Measurements from ENCODE around the gene FAM107A. TPM values are rescaled to one million over a fixed set of nuclear protein-coding genes. Genes with fewer than 3 reads are reported as not detected.
"Not testable (repeated sequence)": the region's sequence is repeated elsewhere in the genome, so short reads cannot be mapped to it uniquely, and the experiment has no call there.

The FAM107A gene
- total RNA-seq, 5 donors from 2014 or later (not counting 1 experiment from before 2014, with no cell fraction given), result 0.09 TPM; not detected in 4

DNA sequence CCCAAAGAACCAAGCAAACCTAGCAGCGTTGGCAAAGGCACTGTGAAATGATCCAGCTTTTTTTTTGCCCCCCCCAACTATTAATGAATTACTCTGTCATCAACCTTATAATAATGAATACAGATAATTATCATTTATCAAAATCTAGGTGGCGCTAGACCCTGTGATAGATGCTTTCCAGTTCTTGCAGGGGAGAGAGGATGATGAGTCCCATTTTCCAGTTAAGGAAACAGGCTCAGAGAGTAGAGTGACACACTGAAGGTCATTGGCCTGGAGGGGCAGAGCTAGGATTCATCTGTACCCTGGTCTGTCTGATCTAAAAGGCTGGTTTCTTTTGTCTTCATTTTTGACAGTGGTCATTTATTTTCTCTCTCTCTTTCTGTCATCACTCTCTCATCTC, 45.2 kb downstream of the FAM107A start:
- WGBS (ENCODE audit: insufficient coverage), result no CpG with 5 or more reads among the region's 2 CpGs
- ATAC-seq (replicated peaks in 1 of 4) (no peak), DNase-seq (no peak)
- no peak overlapping the region for H3K4me3 ChIP-seq (ENCODE audit: control insufficient read depth in 1 of 2, extremely low read depth in 1 of 2, low read length in 1 of 2)
- peaks cover 6 to 10% (median 7%) of the 10 kb centered on the region in 3 donors for H3K4me1 Mint-ChIP-seq
- H3K4me1 ChIP-seq (ENCODE audit: control insufficient read depth in 1 of 2, extremely low read depth in 1 of 2, insufficient read depth in 2 of 2, low read length in 2 of 2), result peaks cover 0 to 7% of the 10 kb centered on the region in 2 experiments
- no peak overlapping the region for H3K4me3 Mint-ChIP-seq
- no peaks in the 10 kb centered on the region for H3K27me3 Mint-ChIP-seq
- H3K27ac Mint-ChIP-seq, result no peak overlapping the region
- no peaks in the 10 kb centered on the region for H3K9me3 ChIP-seq
- CTCF ChIA-PET, result interaction anchor here (0.5 to 0.8 kb wide), 3 partner anchors 210 to 821 kb away, joined by 3 to 4 read pairs (median 3); no protein-coding TSS in a partner anchor
- no peaks in the 10 kb centered on the region for H3K27me3 ChIP-seq (replicated peaks in 1 of 2; ENCODE audit: control insufficient read depth in 2 of 2, extremely low read depth in 1 of 2, insufficient read depth in 2 of 2, low read length in 1 of 2)
- no peaks in the 10 kb centered on the region for H3K9me3 Mint-ChIP-seq
- H3K36me3 Mint-ChIP-seq, result no peaks in the 10 kb centered on the region
- POLR2A ChIA-PET, result no interaction called here
- H3K36me3 ChIP-seq (ENCODE audit: control insufficient read depth in 2 of 2, extremely low read depth in 1 of 2, insufficient read depth in 1 of 2, low read length in 1 of 2), result peaks cover 0 to 2% of the 10 kb centered on the region in 2 donors
- H3K27ac ChIP-seq (ENCODE audit: low read length), result no peak overlapping the region

DNA sequence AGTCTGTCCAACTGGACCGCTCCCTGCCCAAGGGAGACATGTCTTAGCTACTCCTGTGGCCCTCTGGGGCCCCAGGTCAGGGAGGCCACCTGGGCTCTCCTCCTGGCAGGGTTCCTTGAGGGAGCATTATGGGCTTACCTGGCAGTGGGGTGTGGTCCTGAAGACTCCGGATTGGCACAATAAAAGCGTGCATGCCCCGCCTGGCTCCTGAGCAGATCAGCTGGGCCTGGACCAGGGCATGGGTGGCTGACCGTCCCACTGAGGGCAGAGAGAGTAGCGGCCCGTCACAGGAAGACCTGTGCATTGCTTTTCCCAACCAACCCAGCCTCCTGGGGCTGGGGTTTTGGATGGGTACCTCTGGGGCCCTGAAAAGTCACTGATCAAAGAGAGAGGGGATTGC, 45.6 kb downstream of the FAM107A start:
- Histone ChIP-seq H3K9me3 (no peaks in the 10 kb centered on the region), H3K36me3 (ENCODE audit: control insufficient read depth in 2 of 2, extremely low read depth in 1 of 2, insufficient read depth in 1 of 2, low read length in 1 of 2) (peaks cover 0 to 2% of the 10 kb centered on the region in 2 donors), H3K4me1 (ENCODE audit: control insufficient read depth in 1 of 2, extremely low read depth in 1 of 2, insufficient read depth in 2 of 2, low read length in 2 of 2) (peaks cover 0 to 7% of the 10 kb centered on the region in 2 experiments), H3K27ac (ENCODE audit: low read length) (no peak overlapping the region), H3K27me3 (replicated peaks in 1 of 2; ENCODE audit: control insufficient read depth in 2 of 2, extremely low read depth in 1 of 2, insufficient read depth in 2 of 2, low read length in 1 of 2) (no peaks in the 10 kb centered on the region), H3K4me3 (ENCODE audit: control insufficient read depth in 1 of 2, extremely low read depth in 1 of 2, low read length in 1 of 2) (no peak overlapping the region)
- Mint-ChIP-seq H3K4me1 (peaks cover 6 to 10% (median 7%) of the 10 kb centered on the region in 3 donors), H3K36me3 (no peaks in the 10 kb centered on the region), H3K27me3 (no peaks in the 10 kb centered on the region), H3K27ac (no peak overlapping the region), H3K9me3 (no peaks in the 10 kb centered on the region), H3K4me3 (no peak overlapping the region)
- no peak for ATAC-seq (replicated peaks in 1 of 4)
- POLR2A ChIA-PET, result no interaction called here
- WGBS (ENCODE audit: insufficient coverage), result 100% methylated on average over 5 of the region's 7 CpGs
- no peak for DNase-seq
- CTCF ChIA-PET, result interaction anchor here (0.5 to 0.8 kb wide), 4 partner anchors 37 to 822 kb away, joined by 3 to 4 read pairs (median 4); no protein-coding TSS in a partner anchor

DNA sequence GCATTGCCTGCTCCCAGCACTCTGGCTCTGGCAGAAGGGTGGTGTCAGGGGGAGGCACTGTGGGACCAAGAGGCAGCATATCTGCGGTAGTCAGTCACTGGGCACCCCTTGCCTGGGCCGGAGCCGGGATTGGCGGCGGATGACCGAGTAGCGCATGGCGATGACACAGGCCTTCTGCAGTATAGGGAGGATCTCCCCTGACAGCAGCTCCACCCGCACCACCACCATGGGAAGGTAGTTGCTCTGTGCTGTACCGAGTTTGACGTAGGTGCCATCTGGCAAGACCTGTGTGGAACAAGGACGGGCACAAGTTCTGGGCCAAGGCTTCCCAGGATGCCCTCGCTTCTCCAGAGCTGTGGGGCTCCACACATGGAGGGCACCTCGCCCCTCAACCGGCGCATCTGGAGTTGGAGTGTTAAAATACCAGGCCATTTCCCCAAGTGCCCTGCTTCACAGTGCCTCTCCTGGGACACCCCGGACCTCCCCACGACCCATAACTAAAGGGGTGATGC, 46.8 kb downstream of the FAM107A start:
- WGBS (ENCODE audit: insufficient coverage), result 89% methylated on average over 17 of the region's 18 CpGs
- no peak overlapping the region for H3K27ac Mint-ChIP-seq
- no peak overlapping the region for H3K27ac ChIP-seq (ENCODE audit: low read length)
- ATAC-seq (replicated peaks in 1 of 4) (no peak), DNase-seq (no peak)
- peaks cover 0 to 7% of the 10 kb centered on the region in 2 experiments for H3K4me1 ChIP-seq (ENCODE audit: control insufficient read depth in 1 of 2, extremely low read depth in 1 of 2, insufficient read depth in 2 of 2, low read length in 2 of 2)
- H3K4me1 Mint-ChIP-seq, result peaks cover 6 to 10% (median 7%) of the 10 kb centered on the region in 3 donors
- no peak overlapping the region for H3K4me3 Mint-ChIP-seq
- ChIA-PET POLR2A (no interaction called here), CTCF (no interaction called here)
- no peaks in the 10 kb centered on the region for H3K27me3 Mint-ChIP-seq
- H3K9me3 ChIP-seq, result no peaks in the 10 kb centered on the region
- H3K27me3 ChIP-seq (replicated peaks in 1 of 2; ENCODE audit: control insufficient read depth in 2 of 2, extremely low read depth in 1 of 2, insufficient read depth in 2 of 2, low read length in 1 of 2), result peaks cover 0 to 2% of the 10 kb centered on the region in 2 experiments
- no peak overlapping the region for H3K4me3 ChIP-seq (ENCODE audit: control insufficient read depth in 1 of 2, extremely low read depth in 1 of 2, low read length in 1 of 2)
- H3K36me3 ChIP-seq (ENCODE audit: control insufficient read depth in 2 of 2, extremely low read depth in 1 of 2, insufficient read depth in 1 of 2, low read length in 1 of 2), result peaks cover 0 to 2% of the 10 kb centered on the region in 2 donors
- H3K9me3 Mint-ChIP-seq, result no peaks in the 10 kb centered on the region
- H3K36me3 Mint-ChIP-seq, result no peaks in the 10 kb centered on the region

DNA sequence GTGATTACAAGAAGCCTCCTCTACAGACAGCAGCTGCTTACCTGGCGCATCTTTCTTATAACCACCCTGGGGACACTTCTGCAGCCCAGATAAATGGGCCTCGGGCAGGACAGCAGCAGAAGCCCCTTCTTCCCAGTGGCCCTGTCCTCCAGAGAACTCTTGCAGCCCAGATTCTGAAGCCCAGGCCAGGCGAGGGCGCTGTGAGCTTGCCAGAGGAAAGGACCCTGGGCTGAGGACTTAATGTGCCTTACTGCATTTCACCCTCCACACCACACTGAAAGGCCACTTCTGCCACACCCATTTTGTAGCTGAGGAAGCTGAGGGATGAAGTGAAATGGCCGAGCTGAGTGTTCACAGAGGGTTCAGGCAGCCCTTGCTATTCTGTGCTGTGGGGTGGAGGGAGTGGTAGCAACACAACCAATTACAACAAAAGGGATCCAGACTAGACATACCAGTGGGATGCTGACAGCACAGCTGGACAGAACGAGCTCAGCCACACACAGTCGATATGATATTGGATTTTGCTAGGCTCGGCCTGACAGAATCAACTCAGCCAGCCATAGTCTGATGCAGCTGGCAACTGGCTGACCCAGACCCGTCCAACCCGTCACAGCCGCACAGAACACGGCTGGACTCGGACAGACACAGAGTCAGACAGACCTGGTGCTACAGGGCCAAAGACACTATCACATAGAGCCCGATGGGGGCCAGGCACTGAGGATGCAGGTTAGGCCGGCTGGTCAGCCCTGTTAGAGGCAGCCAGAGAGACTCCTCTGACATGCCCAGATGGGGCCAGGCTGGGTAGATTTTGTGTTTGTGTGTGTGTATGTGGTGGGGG, 47.5 kb downstream of the FAM107A start:
- H3K4me1 ChIP-seq (ENCODE audit: control insufficient read depth in 1 of 2, extremely low read depth in 1 of 2, insufficient read depth in 2 of 2, low read length in 2 of 2), result peaks cover 0 to 7% of the 10 kb centered on the region in 2 experiments
- Mint-ChIP-seq H3K27me3 (no peaks in the 10 kb centered on the region), H3K27ac (no peak overlapping the region), H3K4me3 (no peak overlapping the region), H3K9me3 (no peaks in the 10 kb centered on the region), H3K4me1 (peaks cover 6 to 10% (median 7%) of the 10 kb centered on the region in 3 donors), H3K36me3 (no peaks in the 10 kb centered on the region)
- ChIA-PET CTCF (interaction anchor here in 1 of 2 donors (1.5 kb wide), 1 partner anchor 342 kb away, joined by 3 read pairs; no protein-coding TSS in a partner anchor), POLR2A (no interaction called here)
- no peak overlapping the region for H3K4me3 ChIP-seq (ENCODE audit: control insufficient read depth in 1 of 2, extremely low read depth in 1 of 2, low read length in 1 of 2)
- no peak overlapping the region for H3K27ac ChIP-seq (ENCODE audit: low read length)
- ATAC-seq (replicated peaks in 1 of 4) (no peak), DNase-seq (no peak)
- peaks cover 0 to 2% of the 10 kb centered on the region in 2 experiments for H3K27me3 ChIP-seq (replicated peaks in 1 of 2; ENCODE audit: control insufficient read depth in 2 of 2, extremely low read depth in 1 of 2, insufficient read depth in 2 of 2, low read length in 1 of 2)
- 86% methylated on average over 12 of the region's 15 CpGs for WGBS (ENCODE audit: insufficient coverage)
- H3K9me3 ChIP-seq, result no peaks in the 10 kb centered on the region
- peaks cover 0 to 2% of the 10 kb centered on the region in 2 donors for H3K36me3 ChIP-seq (ENCODE audit: control insufficient read depth in 2 of 2, extremely low read depth in 1 of 2, insufficient read depth in 1 of 2, low read length in 1 of 2)

DNA sequence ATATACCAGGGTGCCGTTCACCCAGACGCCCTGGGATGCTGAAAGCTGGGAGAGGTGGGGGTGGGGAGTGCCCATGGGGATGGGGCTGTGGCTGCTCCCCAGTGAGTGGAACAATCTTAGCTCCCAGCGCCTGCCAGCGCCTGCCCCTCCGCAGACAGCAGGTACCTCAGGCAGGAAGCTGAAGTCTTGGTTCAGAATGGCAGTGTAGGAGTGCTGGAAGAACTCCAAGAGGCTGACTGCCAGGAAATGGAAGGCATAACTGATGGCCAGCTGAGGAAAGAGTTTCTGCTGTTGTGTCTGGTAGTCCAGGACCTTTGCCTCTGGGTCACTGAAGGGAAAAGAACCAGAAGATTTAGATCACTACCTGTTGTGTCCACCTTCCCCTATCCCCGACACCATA, 48.6 kb downstream of the FAM107A start:
- CTCF ChIA-PET, result interaction anchor here in 1 of 2 donors (1.5 kb wide), 1 partner anchor 341 kb away, joined by 3 read pairs; no protein-coding TSS in a partner anchor

DNA sequence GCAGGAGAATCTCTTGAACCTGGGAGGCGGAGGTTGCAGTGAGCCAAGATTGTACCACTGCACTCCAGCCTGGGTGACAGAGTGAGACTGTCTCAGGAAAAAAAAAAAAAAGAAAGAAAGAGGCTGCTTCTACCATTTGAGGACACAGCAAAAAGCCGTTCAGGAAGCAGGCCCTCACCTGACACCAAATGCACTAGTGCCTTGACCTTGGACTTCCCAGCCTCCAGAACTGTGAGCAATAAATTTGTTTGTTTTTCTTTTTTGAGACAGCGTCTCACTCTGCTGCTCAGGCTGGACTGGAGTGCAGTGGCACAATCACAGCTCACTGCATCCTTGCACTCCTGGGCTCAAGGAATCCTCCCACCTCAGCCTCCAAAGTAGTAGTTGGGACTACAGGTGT, 49.8 kb downstream of the FAM107A start:
- CTCF ChIA-PET, result interaction anchor here in 1 of 2 donors (0.7 to 0.8 kb wide), 2 partner anchors 11 to 34 kb away, joined by 3 to 5 read pairs; no protein-coding TSS in a partner anchor
- H3K36me3 ChIP-seq (ENCODE audit: control insufficient read depth in 2 of 2, extremely low read depth in 1 of 2, insufficient read depth in 1 of 2, low read length in 1 of 2), result not testable (repeated sequence)
- WGBS (ENCODE audit: insufficient coverage), result 100% methylated on average over 1 of the region's 3 CpGs

More for the DNA sequence above, 48.6 kb downstream of the FAM107A start:
- no peak for DNase-seq
- ATAC-seq (replicated peaks in 1 of 4), result no peak
- no peak overlapping the region for H3K27ac Mint-ChIP-seq
- 33% methylated on average over 3 of the region's 6 CpGs for WGBS (ENCODE audit: insufficient coverage)
- H3K27me3 ChIP-seq (replicated peaks in 1 of 2; ENCODE audit: control insufficient read depth in 2 of 2, extremely low read depth in 1 of 2, insufficient read depth in 2 of 2, low read length in 1 of 2), result peaks cover 0 to 4% of the 10 kb centered on the region in 2 experiments
- no peak overlapping the region for H3K4me3 ChIP-seq (ENCODE audit: control insufficient read depth in 1 of 2, extremely low read depth in 1 of 2, low read length in 1 of 2)
- H3K9me3 ChIP-seq, result no peaks in the 10 kb centered on the region
- H3K9me3 Mint-ChIP-seq, result no peaks in the 10 kb centered on the region
- no peak overlapping the region for H3K4me3 Mint-ChIP-seq
- POLR2A ChIA-PET, result no interaction called here
- H3K36me3 ChIP-seq (ENCODE audit: control insufficient read depth in 2 of 2, extremely low read depth in 1 of 2, insufficient read depth in 1 of 2, low read length in 1 of 2), result peaks cover 0 to 2% of the 10 kb centered on the region in 2 donors
- peaks cover 6 to 10% (median 7%) of the 10 kb centered on the region in 3 donors for H3K4me1 Mint-ChIP-seq
- no peak overlapping the region for H3K27ac ChIP-seq (ENCODE audit: low read length)
- H3K4me1 ChIP-seq (ENCODE audit: control insufficient read depth in 1 of 2, extremely low read depth in 1 of 2, insufficient read depth in 2 of 2, low read length in 2 of 2), result peaks cover 0 to 7% of the 10 kb centered on the region in 2 experiments
- H3K27me3 Mint-ChIP-seq, result no peaks in the 10 kb centered on the region
- no peaks in the 10 kb centered on the region for H3K36me3 Mint-ChIP-seq

More for the DNA sequence above, 49.8 kb downstream of the FAM107A start:
- ATAC-seq (replicated peaks in 1 of 4); H3K27me3 Mint-ChIP-seq; H3K4me1 Mint-ChIP-seq; H3K9me3 ChIP-seq; H3K27me3 ChIP-seq (replicated peaks in 1 of 2; ENCODE audit: control insufficient read depth in 2 of 2, extremely low read depth in 1 of 2, insufficient read depth in 2 of 2, low read length in 1 of 2); H3K4me3 Mint-ChIP-seq; H3K36me3 Mint-ChIP-seq; H3K27ac Mint-ChIP-seq; H3K4me1 ChIP-seq (ENCODE audit: control insufficient read depth in 1 of 2, extremely low read depth in 1 of 2, insufficient read depth in 2 of 2, low read length in 2 of 2); DNase-seq; H3K9me3 Mint-ChIP-seq; H3K4me3 ChIP-seq (ENCODE audit: control insufficient read depth in 1 of 2, extremely low read depth in 1 of 2, low read length in 1 of 2); H3K27ac ChIP-seq (ENCODE audit: low read length); POLR2A ChIA-PET: not testable (repeated sequence)

Data from T-cell (primary cell).